OCI-LY1 (cell line): ENCODE results near the gene MRPL45.

ENCODE experiments used
- CTCF ChIP-seq: fragments of 200-600 bp; sonication (generic), shearing (Covaris generic); IDR thresholded peaks from 2 replicates; pipeline ENCODE4 v1.5.1; 2017; ENCODE audit warnings: mild to moderate bottlenecking, antibody characterized with exemption, low read length, moderate library complexity, mixed read lengths
- EZH2 ChIP-seq: fragments of 200-600 bp; sonication (generic), shearing (Covaris generic); IDR thresholded peaks from 2 replicates; pipeline ENCODE4 v1.8.0; 2017; ENCODE audit warnings: borderline replicate concordance, mixed run types, mild to moderate bottlenecking, antibody characterized with exemption, low read length, moderate library complexity, mixed read lengths

DNA sequence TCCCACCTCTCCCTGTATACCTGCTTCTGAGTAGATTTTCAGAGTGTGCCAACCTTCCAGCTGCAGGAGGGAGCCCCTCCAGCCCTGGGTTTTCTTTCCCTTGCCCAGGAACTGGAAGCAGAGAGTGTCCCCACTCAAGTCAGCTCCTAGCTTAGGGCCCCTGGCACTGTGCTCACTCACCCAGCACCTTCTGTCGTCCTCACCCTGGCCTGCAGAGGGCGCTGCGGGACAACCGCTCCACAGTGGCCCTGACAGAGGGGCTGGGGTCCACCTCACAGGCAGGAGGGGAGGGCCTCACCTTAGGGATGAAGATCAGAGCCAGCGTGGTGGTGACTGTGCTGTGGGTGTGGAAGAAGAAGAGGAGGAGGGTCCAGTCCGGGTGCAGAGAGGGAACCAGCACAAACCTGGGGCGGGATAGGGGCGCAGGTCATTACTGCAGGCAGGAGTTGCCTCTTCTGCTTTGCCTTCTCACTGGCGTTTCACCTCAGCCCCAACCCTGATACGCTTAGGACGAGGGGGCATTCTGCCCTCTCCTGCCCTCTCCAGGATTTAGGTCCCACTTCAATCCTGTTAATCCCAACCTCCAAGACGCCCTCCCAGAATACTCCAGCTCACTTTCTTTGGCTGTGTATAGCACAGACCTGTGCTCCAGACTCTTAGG, 36.8 kb downstream of the MRPL45 start:
- TF ChIP-seq CTCF (peak; percentile 87), EZH2 (no peak)
